ENCODE data around the gene MARCHF3.

DNA sequence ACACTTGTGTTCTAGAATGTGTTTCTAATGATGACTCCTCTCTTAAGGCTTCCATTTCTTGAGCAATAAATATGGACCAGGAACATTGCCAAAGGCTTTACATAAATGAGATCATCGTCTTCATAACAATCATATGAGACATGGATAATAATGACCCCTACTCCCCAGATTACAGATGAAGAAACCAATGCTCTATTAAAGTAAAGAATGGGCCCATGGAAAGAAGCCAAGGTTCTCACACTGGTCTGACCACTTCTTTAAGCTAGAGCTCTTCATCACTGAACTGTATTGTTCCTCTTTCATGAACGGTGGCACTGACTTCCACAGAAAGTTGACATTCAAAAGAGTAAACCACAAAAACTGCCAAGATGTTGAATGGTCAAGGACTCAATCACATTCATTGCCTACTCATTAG lies 65.3 kb downstream of the MARCHF3 start:
- TF ChIP-seq POLR2AphosphoS5 (IDR thresholded peaks at IDR 0.05) = no peak
- TF ChIP-seq, protein P1, sequence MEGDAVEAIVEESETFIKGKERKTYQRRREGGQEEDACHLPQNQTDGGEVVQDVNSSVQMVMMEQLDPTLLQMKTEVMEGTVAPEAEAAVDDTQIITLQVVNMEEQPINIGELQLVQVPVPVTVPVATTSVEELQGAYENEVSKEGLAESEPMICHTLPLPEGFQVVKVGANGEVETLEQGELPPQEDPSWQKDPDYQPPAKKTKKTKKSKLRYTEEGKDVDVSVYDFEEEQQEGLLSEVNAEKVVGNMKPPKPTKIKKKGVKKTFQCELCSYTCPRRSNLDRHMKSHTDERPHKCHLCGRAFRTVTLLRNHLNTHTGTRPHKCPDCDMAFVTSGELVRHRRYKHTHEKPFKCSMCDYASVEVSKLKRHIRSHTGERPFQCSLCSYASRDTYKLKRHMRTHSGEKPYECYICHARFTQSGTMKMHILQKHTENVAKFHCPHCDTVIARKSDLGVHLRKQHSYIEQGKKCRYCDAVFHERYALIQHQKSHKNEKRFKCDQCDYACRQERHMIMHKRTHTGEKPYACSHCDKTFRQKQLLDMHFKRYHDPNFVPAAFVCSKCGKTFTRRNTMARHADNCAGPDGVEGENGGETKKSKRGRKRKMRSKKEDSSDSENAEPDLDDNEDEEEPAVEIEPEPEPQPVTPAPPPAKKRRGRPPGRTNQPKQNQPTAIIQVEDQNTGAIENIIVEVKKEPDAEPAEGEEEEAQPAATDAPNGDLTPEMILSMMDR (IDR thresholded peaks at IDR 0.05 in 8 of 11, conservative IDR thresholded peaks at IDR 0.05 in 3 of 11) = no peak

Measured in spleen (tissue), 7 donors.